PC-3 (cell line): ENCODE measurements around the gene CCPG1.

Source experiments
- EZH2 ChIP-seq: fragments of 300-600 bp; sonication (generic); IDR thresholded peaks from one replicate; pipeline ENCODE4 v1.6.1; 2017; ENCODE audit warnings: antibody characterized with exemption, mild to moderate bottlenecking, low read length; ENCODE audit not compliant: unreplicated experiment
- TF ChIP-seq, protein P1 (sequence below): fragments of 300-600 bp; sonication (generic); conservative IDR thresholded peaks from 2 replicates; pipeline ENCODE4 v1.5.1; 2017; ENCODE audit warnings: antibody characterized with exemption, low read depth, mild to moderate bottlenecking, low read length

DNA sequence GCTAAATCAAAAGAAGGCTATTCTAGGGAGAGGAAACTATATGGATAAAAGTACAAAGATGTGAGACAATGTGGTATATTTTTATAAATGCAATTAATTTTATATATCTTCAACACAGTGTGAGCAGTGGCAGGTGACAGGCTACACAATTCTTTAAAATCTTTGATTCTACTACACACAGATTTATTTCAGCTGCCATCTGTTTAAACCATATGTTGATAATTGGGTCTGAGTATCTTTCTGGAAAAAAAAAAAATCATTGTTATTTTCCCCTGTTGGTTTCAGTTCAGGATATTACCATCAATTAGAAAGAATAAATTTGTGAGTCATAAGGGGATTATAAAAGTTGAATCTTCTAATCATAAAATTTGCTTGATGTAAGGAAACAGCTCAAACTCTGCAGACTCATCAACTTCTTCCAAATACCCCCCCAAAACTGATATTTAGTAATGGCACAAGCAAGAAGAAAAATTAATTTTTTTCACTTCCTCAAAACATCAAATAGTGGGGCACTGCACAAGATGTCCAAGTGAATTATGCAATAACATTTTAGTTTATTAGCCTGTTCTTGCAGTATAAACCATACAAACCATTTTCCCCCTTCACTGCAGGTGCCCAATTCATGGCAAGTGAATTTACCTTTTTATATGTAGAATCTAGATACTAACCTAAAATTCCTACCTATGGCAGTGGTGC is 12.2 kb upstream of the CCPG1 start:
- TF ChIP-seq, protein P1, sequence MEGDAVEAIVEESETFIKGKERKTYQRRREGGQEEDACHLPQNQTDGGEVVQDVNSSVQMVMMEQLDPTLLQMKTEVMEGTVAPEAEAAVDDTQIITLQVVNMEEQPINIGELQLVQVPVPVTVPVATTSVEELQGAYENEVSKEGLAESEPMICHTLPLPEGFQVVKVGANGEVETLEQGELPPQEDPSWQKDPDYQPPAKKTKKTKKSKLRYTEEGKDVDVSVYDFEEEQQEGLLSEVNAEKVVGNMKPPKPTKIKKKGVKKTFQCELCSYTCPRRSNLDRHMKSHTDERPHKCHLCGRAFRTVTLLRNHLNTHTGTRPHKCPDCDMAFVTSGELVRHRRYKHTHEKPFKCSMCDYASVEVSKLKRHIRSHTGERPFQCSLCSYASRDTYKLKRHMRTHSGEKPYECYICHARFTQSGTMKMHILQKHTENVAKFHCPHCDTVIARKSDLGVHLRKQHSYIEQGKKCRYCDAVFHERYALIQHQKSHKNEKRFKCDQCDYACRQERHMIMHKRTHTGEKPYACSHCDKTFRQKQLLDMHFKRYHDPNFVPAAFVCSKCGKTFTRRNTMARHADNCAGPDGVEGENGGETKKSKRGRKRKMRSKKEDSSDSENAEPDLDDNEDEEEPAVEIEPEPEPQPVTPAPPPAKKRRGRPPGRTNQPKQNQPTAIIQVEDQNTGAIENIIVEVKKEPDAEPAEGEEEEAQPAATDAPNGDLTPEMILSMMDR = no peak
- TF ChIP-seq EZH2 = no peak
